Measurements from ENCODE around the gene PRPF19.

The PRPF19 gene

GRCh38 chr11:60858731-60859464 is 47.5 kb downstream of the PRPF19 start:
- DNase-seq (ENCODE audit: low read depth in 2 of 2): no peak

- DNase-seq (ENCODE audit: low read depth in 2 of 2): no peak
Measured at GRCh38 chr11:60858236-60858635, 48.1 kb downstream of the PRPF19 start.

GRCh38 chr11:60857378-60858232 is 48.8 kb downstream of the PRPF19 start:
- DNase-seq (ENCODE audit: low read depth in 2 of 2): no peak

GRCh38 chr11:60855726-60856633 is 50.4 kb downstream of the PRPF19 start, which contains the start of gene PTGDR2:
Gene PTGDR2, minus strand, starts transcription at chr11:60855950. Its CDS starts 2,228 bp downstream, at chr11:60853722.
- no peak for DNase-seq (ENCODE audit: low read depth in 2 of 2)

GRCh38 chr11:60854847-60855725 is 51.3 kb downstream of the PRPF19 start:
- DNase-seq (ENCODE audit: low read depth in 2 of 2): no peak

- no peak for DNase-seq (ENCODE audit: low read depth in 2 of 2)
Measured at GRCh38 chr11:60854140-60854846, 52.1 kb downstream of the PRPF19 start.

- DNase-seq (ENCODE audit: low read depth in 2 of 2): no peak
Measured at GRCh38 chr11:60852982-60853950, 53.1 kb downstream of the PRPF19 start.

- no peak for DNase-seq (ENCODE audit: low read depth in 2 of 2)
Measured at GRCh38 chr11:60852117-60852981, 54.0 kb downstream of the PRPF19 start.

GRCh38 chr11:60851327-60852104 is 54.9 kb downstream of the PRPF19 start:
- no peak for DNase-seq (ENCODE audit: low read depth in 2 of 2)

- DNase-seq (ENCODE audit: low read depth in 2 of 2): no peak
Measured at GRCh38 chr11:60849641-60850520, 56.5 kb downstream of the PRPF19 start.

- DNase-seq (ENCODE audit: low read depth in 2 of 2): no peak
Measured at GRCh38 chr11:60848714-60849151, 57.7 kb downstream of the PRPF19 start.

GRCh38 chr11:60847896-60848295 is 58.5 kb downstream of the PRPF19 start:
- DNase-seq (ENCODE audit: low read depth in 2 of 2): no peak

- DNase-seq (ENCODE audit: low read depth in 2 of 2): no peak
Measured at GRCh38 chr11:60847281-60847680, 59.1 kb downstream of the PRPF19 start.

GRCh38 chr11:60845338-60845737 is 61.0 kb downstream of the PRPF19 start:
- no peak for DNase-seq (ENCODE audit: low read depth in 2 of 2)

GRCh38 chr11:60844870-60845221 is 61.5 kb downstream of the PRPF19 start:
- DNase-seq (ENCODE audit: low read depth in 2 of 2): no peak
